GM13976 (cell line): ENCODE data around the gene MPO.

ENCODE experiments used
- DNase-seq: peaks from one replicate; pipeline ENCODE4 v3.0.0; 2012; ENCODE audit warnings: low spot score
- in situ Hi-C: fragments of 300-500 bp; cut with MboI; formaldehyde crosslinking; loops from one replicate; pipeline ENCODE4 v1.12.0; 2022; ENCODE audit warnings: low sequenced_read_pairs, mixed read lengths, inconsistent platforms; ENCODE audit not compliant: unreplicated experiment
- TF ChIP-seq, protein P1 (sequence below): IDR thresholded peaks from 2 replicates; pipeline ENCODE4 v1.5.1; 2012; ENCODE audit warnings: borderline replicate concordance, mild to moderate bottlenecking; ENCODE audit not compliant: insufficient read depth; ENCODE audit errors: extremely low read depth, missing control alignments, control extremely low read depth

The MPO gene

DNA sequence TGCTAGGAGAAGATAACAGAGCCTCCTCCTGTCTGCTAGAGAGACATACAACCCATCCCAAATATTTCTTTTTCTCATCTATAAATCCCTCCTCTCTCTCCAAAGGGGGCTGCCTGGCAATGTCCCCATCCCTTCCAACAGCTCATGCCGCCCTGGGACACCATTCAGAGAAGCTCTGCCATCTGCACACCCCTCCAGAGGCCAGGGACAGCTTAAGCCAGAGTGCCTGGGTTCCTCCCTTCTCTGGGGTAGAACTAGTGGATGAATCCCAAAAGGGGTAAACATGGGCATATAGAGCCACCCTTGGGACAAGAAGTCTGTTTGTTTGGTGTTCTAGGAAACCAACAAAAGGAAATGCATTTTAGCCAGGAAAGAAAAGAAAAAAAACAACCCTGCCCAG lies 44.9 kb downstream of the MPO start:
- no peak for DNase-seq
- TF ChIP-seq, protein P1, sequence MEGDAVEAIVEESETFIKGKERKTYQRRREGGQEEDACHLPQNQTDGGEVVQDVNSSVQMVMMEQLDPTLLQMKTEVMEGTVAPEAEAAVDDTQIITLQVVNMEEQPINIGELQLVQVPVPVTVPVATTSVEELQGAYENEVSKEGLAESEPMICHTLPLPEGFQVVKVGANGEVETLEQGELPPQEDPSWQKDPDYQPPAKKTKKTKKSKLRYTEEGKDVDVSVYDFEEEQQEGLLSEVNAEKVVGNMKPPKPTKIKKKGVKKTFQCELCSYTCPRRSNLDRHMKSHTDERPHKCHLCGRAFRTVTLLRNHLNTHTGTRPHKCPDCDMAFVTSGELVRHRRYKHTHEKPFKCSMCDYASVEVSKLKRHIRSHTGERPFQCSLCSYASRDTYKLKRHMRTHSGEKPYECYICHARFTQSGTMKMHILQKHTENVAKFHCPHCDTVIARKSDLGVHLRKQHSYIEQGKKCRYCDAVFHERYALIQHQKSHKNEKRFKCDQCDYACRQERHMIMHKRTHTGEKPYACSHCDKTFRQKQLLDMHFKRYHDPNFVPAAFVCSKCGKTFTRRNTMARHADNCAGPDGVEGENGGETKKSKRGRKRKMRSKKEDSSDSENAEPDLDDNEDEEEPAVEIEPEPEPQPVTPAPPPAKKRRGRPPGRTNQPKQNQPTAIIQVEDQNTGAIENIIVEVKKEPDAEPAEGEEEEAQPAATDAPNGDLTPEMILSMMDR, result no peak
- in situ Hi-C loops, result no loop called here

DNA sequence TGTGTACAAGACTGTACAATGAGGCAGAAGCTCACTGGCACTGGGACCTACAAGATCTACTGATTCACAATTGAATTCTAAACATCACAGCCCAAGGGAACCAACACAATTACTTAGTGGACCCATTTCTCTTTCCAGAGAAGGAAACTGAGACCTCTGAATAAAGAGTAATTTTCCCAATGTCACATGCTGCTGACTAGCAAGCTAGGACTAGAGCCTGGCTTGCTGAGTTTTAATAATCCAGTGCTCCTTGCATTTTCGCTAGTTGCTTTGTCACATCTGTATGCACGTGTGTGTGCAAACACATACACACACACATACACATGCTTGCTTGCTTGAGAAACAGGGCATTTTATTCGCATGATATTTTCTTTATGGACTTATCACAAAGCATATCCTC lies 46.2 kb downstream of the MPO start:
- no peak for DNase-seq
- TF ChIP-seq, protein P1, result no peak
- in situ Hi-C loops, result no loop called here

DNA sequence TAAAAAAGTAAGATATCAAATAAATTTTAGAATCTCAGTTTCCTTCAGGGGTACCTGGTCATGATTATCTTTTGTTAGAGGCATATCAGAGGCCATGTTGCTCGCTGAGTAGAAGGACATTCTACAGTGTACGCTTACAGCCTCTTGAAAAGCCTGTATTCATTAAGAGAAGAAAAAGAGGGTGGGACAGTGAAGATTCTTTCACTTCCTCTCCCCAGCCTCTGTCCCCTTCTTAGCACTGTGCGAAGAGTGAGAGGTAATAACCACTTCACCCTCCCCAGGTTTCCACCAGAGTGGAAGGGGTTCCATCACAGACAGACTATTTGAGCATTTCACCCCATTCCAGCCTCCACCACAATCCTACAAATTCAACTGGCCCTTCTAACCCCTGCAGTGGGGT lies 47.2 kb downstream of the MPO start:
- in situ Hi-C loops, result no loop called here
- DNase-seq, result peak; percentile 59
- TF ChIP-seq, protein P1, result no peak

DNA sequence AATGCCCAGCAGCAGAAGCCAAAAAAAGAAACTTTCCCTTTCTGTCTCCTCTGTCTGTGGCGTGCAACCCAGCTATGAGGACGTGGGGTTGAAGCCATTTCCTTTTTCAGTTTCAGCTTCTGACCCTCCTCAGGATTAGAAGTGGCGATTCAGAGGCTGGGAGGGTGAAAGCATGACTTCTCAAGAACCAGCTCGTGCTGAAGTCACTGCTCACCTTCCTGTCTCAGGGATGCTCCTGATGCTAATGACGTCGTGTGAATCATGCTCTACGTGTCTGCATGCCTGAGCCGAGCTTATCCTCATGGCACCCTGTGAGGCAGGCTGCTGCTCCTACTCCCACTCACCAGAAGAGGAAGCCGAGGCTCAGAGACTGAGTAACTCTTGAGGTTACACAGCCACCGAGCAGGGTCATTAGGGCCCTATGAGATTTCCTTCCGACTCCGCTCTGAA lies 48.0 kb downstream of the MPO start:
- DNase-seq, result peak; percentile 63
- TF ChIP-seq, protein P1, result no peak
- in situ Hi-C loops, result no loop called here

DNA sequence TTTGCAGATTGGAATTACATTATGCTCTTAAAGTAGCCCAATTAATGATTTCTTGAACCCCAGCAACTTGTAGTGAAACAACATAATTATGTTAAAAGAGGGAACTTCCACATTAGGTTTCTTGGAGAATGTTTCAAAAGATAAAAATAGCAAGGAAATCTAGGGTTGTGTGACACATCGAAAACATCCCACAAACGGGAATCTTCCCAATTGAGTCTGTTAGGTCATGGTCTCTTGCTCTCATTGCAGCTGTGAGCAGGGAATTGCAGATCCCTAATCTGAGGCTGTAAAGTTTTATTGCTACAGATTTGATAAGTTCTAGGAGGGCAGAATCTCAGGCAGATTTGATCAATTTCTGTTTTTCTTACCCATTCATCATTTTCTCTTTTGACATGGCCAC lies 49.1 kb downstream of the MPO start:
- TF ChIP-seq, protein P1, result no peak
- no peak for DNase-seq
- in situ Hi-C loops, result no loop called here

DNA sequence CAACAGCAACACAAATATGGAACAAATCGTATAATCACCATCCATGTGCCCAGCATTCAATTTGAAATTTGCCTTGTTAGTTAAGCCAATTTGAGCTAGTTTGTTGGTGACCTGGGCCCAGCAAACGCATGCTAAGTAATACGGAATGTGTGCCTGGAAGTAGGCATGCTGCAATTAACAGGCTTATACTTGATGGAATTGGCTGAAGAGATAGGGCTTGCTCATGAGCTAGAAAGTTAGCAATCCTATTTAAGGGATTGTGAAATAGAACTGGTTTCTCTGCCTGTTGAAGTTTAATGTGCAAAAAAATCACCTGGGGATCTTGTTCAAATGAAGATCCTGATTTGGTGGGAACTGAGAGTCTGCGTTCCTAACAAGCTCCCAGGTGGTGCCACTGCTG lies 50.9 kb downstream of the MPO start:
- TF ChIP-seq, protein P1, result no peak
- DNase-seq, result no peak
- in situ Hi-C loops, result no loop called here

DNA sequence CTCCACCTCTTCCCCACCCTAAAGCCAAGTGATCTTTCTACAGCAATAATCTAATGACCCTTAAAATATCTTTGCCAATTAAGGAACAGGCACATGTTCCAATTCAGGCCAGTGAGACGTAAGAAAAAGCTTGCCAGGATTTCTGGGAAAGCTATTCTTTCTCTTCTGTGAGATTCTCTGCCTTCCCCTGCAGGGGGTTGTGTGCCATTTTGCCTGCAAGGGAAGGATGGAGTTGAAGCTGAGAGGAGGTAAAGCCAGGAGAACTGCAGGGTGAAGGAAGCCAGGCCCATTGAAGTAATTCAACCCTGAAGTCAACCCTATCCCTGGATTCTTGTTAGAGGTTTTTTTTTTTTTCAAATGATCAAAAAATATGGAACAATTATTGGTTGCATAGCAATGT lies 51.4 kb downstream of the MPO start:
- no peak for DNase-seq
- in situ Hi-C loops, result no loop called here
- TF ChIP-seq, protein P1, result no peak
